ENCODE results near the gene SPEM2. TPM values are rescaled to one million over a fixed set of nuclear protein-coding genes. Genes with fewer than 3 reads are reported as not detected.
"Not testable (repeated sequence)": the region's sequence is repeated elsewhere in the genome, so short reads cannot be mapped to it uniquely, and the experiment has no call there.

SPEM2 gene
- total RNA-seq, 2 donors from 2014 or later = 5.3 TPM; not detected in 1

- DNase-seq (ENCODE audit: low spot score) = no peak
- H3K27ac ChIP-seq = peak overlapping the region; percentile 33 to 46
- no peaks in the 10 kb centered on the region for H3K4me1 ChIP-seq (replicated peaks)
- no peaks in the 10 kb centered on the region for H3K9me3 ChIP-seq
- H3K36me3 ChIP-seq = peaks cover 0 to 4% of the 10 kb centered on the region in 2 donors
- no peaks in the 10 kb centered on the region for H3K27me3 ChIP-seq (replicated peaks; ENCODE audit: insufficient read depth)
- TF ChIP-seq CTCF (IDR thresholded peaks at IDR 0.05) (no peak), POLR2A (IDR thresholded peaks at IDR 0.05) (no peak), POLR2AphosphoS5 (IDR thresholded peaks at IDR 0.05) (peak; percentile 37)
- H3K4me3 ChIP-seq = no peak overlapping the region
- 45% methylated on average over 12 of the region's 12 CpGs for WGBS
- intact Hi-C loops (cut with DNase I) = no loop called here
These were observed 43.5 kb downstream of the SPEM2 start for GRCh38 chr17:7468804-7469389.

GRCh38 chr17:7469843-7470242 is 44.4 kb downstream of the SPEM2 start:
- H3K27ac ChIP-seq; H3K4me1 ChIP-seq (replicated peaks); DNase-seq (ENCODE audit: low spot score); intact Hi-C loops (cut with DNase I); H3K9me3 ChIP-seq; H3K4me3 ChIP-seq; H3K36me3 ChIP-seq; H3K27me3 ChIP-seq (replicated peaks; ENCODE audit: insufficient read depth): not testable (repeated sequence)
- 91% methylated on average over 12 of the region's 12 CpGs for WGBS

- H3K9me3 ChIP-seq; H3K4me3 ChIP-seq; H3K4me1 ChIP-seq (replicated peaks); H3K36me3 ChIP-seq; H3K27ac ChIP-seq; H3K27me3 ChIP-seq (replicated peaks; ENCODE audit: insufficient read depth); DNase-seq (ENCODE audit: low spot score); intact Hi-C loops (cut with DNase I): not testable (repeated sequence)
- 65% methylated on average over 8 of the region's 8 CpGs for WGBS
These were observed 45.1 kb downstream of the SPEM2 start for GRCh38 chr17:7470457-7470973.

GRCh38 chr17:7471729-7472128 is 46.3 kb downstream of the SPEM2 start:
- H3K4me1 ChIP-seq (replicated peaks) = peaks cover 11% of the 10 kb centered on the region
- H3K27me3 ChIP-seq (replicated peaks; ENCODE audit: insufficient read depth) = no peaks in the 10 kb centered on the region
- no peaks in the 10 kb centered on the region for H3K9me3 ChIP-seq
- TF ChIP-seq CTCF (IDR thresholded peaks at IDR 0.05) (no peak), POLR2AphosphoS5 (IDR thresholded peaks at IDR 0.05) (no peak), POLR2A (IDR thresholded peaks at IDR 0.05) (no peak)
- intact Hi-C loops (cut with DNase I) = no loop called here
- no peak overlapping the region for H3K27ac ChIP-seq
- peaks cover 0 to 2% of the 10 kb centered on the region in 2 donors for H3K36me3 ChIP-seq
- no peak overlapping the region for H3K4me3 ChIP-seq
- WGBS = 84% methylated on average over 2 of the region's 2 CpGs
- no peak for DNase-seq (ENCODE audit: low spot score)

- intact Hi-C loops (cut with DNase I) = loop anchor here (5.0 kb wide), 2 partner anchors 37 to 72 kb away; partner anchors contain the start of genes FGF11, TMEM102 and TMEM256
- H3K4me3 ChIP-seq = not testable (repeated sequence)
These were observed 49.4 kb downstream of the SPEM2 start for GRCh38 chr17:7474767-7475166.

GRCh38 chr17:7475764-7476422 is 50.5 kb downstream of the SPEM2 start:
- intact Hi-C loops (cut with DNase I) = loop anchor here (5.0 kb wide), 2 partner anchors 39 to 74 kb away; partner anchors contain the start of genes FGF11, TMEM102 and TMEM256
- no peak overlapping the region for H3K4me3 ChIP-seq
- TF ChIP-seq POLR2A (IDR thresholded peaks at IDR 0.05) (no peak), POLR2AphosphoS5 (IDR thresholded peaks at IDR 0.05) (no peak), CTCF (IDR thresholded peaks at IDR 0.05) (no peak)

More at GRCh38 chr17:7474767-7475166, 49.4 kb downstream of the SPEM2 start:
- DNase-seq (ENCODE audit: low spot score); H3K27me3 ChIP-seq (replicated peaks; ENCODE audit: insufficient read depth); H3K9me3 ChIP-seq; H3K36me3 ChIP-seq; H3K27ac ChIP-seq: not testable (repeated sequence)
- H3K4me1 ChIP-seq (replicated peaks) = peaks cover 22% of the 10 kb centered on the region
- WGBS = 86% methylated on average over 8 of the region's 8 CpGs

More at GRCh38 chr17:7475764-7476422, 50.5 kb downstream of the SPEM2 start:
- Histone ChIP-seq H3K4me1 (replicated peaks) (peaks cover 22% of the 10 kb centered on the region), H3K27ac (peak overlapping the region; percentile 100), H3K9me3 (no peaks in the 10 kb centered on the region), H3K27me3 (replicated peaks; ENCODE audit: insufficient read depth) (no peaks in the 10 kb centered on the region), H3K36me3 (no peaks in the 10 kb centered on the region)
- no peak for DNase-seq (ENCODE audit: low spot score)
- 53% methylated on average over 15 of the region's 15 CpGs for WGBS

Data from prostate gland (tissue), 2 donors.